ENCODE measurements around the gene POLR3E. TPM values are rescaled to one million over a fixed set of nuclear protein-coding genes. Genes with fewer than 3 reads are reported as not detected.
"Not testable (repeated sequence)": the region's sequence is repeated elsewhere in the genome, so short reads cannot be mapped to it uniquely, and the experiment has no call there.

Gene POLR3E
- total RNA-seq, 1 donor from 2014 or later = 43.3 TPM

- Histone ChIP-seq H3K36me3 (peaks cover 16% of the 10 kb centered on the region), H3K4me3 (peak overlapping the region; percentile 96), H3K27me3 (no peaks in the 10 kb centered on the region), H3K4me1 (peaks cover 8% of the 10 kb centered on the region), H3K27ac (no peak overlapping the region), H3K9me3 (no peaks in the 10 kb centered on the region)
- ATAC-seq (no peak), DNase-seq (no peak)
- no peak for TF ChIP-seq CTCF (IDR thresholded peaks at IDR 0.05)
- intact Hi-C loops (cut with DNase I) = loop anchor here (5.0 kb wide), 1 partner anchor 102 kb away; no protein-coding TSS in a partner anchor
Measured at GRCh38 chr16:22299036-22299435, 1.8 kb downstream of the POLR3E start.

- Histone ChIP-seq H3K27ac (no peak overlapping the region), H3K4me3 (no peak overlapping the region), H3K27me3 (no peaks in the 10 kb centered on the region), H3K36me3 (peaks cover 22% of the 10 kb centered on the region), H3K9me3 (no peaks in the 10 kb centered on the region), H3K4me1 (peaks cover 8% of the 10 kb centered on the region)
- ATAC-seq = no peak
- intact Hi-C loops (cut with DNase I) = no loop called here
- TF ChIP-seq CTCF (IDR thresholded peaks at IDR 0.05) = peak; percentile 45
- no peak for DNase-seq
Measured at GRCh38 chr16:22300427-22301071, 3.3 kb downstream of the POLR3E start.

DNA sequence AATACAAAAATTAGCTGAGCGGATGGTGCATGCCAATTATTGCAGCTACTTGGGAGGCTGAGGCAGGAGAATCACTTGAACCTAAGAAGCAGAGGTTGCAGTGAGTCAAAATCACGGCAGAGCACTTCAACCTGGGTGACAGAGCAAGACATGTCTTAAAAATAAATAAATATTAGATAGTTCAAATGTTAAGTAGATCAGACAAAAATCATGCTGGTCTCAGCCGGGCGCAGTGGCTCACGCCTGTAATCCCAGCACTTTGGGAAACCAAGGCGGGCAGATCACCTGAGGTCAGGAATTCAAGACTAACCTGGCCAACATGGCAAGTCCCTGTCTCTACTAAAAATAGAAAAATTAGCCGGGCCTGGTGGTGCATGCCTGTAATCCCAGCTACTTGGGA lies 4.2 kb downstream of the POLR3E start:
- intact Hi-C loops (cut with DNase I); H3K9me3 ChIP-seq; H3K4me3 ChIP-seq; H3K4me1 ChIP-seq; DNase-seq; H3K27ac ChIP-seq; H3K27me3 ChIP-seq; ATAC-seq: not testable (repeated sequence)
- H3K36me3 ChIP-seq = peaks cover 31% of the 10 kb centered on the region

- intact Hi-C loops (cut with DNase I) = no loop called here
- no peak for ATAC-seq
- Histone ChIP-seq H3K36me3 (peaks cover 44% of the 10 kb centered on the region), H3K27ac (no peak overlapping the region), H3K27me3 (no peaks in the 10 kb centered on the region), H3K9me3 (no peaks in the 10 kb centered on the region), H3K4me1 (peaks cover 8% of the 10 kb centered on the region), H3K4me3 (no peak overlapping the region)
- TF ChIP-seq CTCF (IDR thresholded peaks at IDR 0.05) = no peak
- DNase-seq = no peak
Measured at GRCh38 chr16:22302776-22303363, 5.7 kb downstream of the POLR3E start.

- intact Hi-C loops (cut with DNase I) = no loop called here
- peaks cover 60% of the 10 kb centered on the region for H3K36me3 ChIP-seq
- DNase-seq (no peak), ATAC-seq (no peak)
- H3K27ac ChIP-seq = no peak overlapping the region
- no peaks in the 10 kb centered on the region for H3K27me3 ChIP-seq
- H3K4me1 ChIP-seq = peaks cover 8% of the 10 kb centered on the region
- no peaks in the 10 kb centered on the region for H3K9me3 ChIP-seq
- TF ChIP-seq CTCF (IDR thresholded peaks at IDR 0.05) = no peak
- H3K4me3 ChIP-seq = no peak overlapping the region
Measured at GRCh38 chr16:22304411-22304810, 7.2 kb downstream of the POLR3E start.

DNA sequence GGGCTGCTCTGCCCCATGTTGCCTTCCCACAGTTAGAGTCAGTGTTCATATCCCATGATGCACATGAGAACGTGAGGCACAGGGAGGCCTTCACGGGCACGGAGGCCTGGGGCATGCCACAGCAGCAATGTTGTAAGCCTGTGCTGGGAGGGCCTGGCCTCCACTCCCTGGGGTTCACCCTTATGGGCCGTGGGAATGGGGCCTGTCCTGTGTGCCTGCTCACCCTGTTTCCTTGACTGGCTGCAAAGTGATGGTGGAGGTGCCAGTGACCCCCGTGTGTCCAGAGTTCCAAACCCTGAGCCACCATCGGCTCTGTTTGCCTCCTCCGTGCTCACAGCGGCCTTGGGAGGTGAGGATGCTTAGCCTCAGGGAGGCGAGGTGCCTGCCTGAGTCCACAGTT lies 9.6 kb downstream of the POLR3E start:
- peaks cover 84% of the 10 kb centered on the region for H3K36me3 ChIP-seq
- no peaks in the 10 kb centered on the region for H3K9me3 ChIP-seq
- H3K4me1 ChIP-seq = no peaks in the 10 kb centered on the region
- intact Hi-C loops (cut with DNase I) = no loop called here
- no peak overlapping the region for H3K27ac ChIP-seq
- ATAC-seq (no peak), DNase-seq (no peak)
- TF ChIP-seq CTCF (IDR thresholded peaks at IDR 0.05) = no peak
- H3K27me3 ChIP-seq = no peaks in the 10 kb centered on the region
- no peak overlapping the region for H3K4me3 ChIP-seq
